VCaP (cell line): ENCODE data around the gene ULK1.
A peak's percentile ranks its signal among the peaks of the same experiment; 100 is the strongest.
"Not testable (repeated sequence)": the region's sequence is repeated elsewhere in the genome, so short reads cannot be mapped to it uniquely, and the experiment has no call there.

Experiments
- H3K27ac ChIP-seq: fragments of 450-650 bp; 2 replicates; pipeline ENCODE4 v1.5.1; 2017
- CTCF ChIP-seq: fragments of 450-650 bp; conservative IDR thresholded peaks from 2 replicates; pipeline ENCODE4 v1.5.1; 2017; ENCODE audit warnings: mild to moderate bottlenecking, moderate library complexity

The ULK1 gene

GRCh38 chr12:131872154-131873051, 22.0 kb upstream of the ULK1 start:
- H3K27ac ChIP-seq: peak overlapping the region; percentile 40
- no peak for TF ChIP-seq CTCF

- no peak overlapping the region for H3K27ac ChIP-seq
- no peak for TF ChIP-seq CTCF
Measured at GRCh38 chr12:131873293-131873692, 21.1 kb upstream of the ULK1 start.

- H3K27ac ChIP-seq: not testable (repeated sequence)
Measured at GRCh38 chr12:131874972-131875371, 19.4 kb upstream of the ULK1 start.

GRCh38 chr12:131877216-131877615, 17.2 kb upstream of the ULK1 start:
- not testable (repeated sequence) for H3K27ac ChIP-seq

GRCh38 chr12:131878436-131878835, 16.0 kb upstream of the ULK1 start:
- H3K27ac ChIP-seq: not testable (repeated sequence)

- no peak overlapping the region for H3K27ac ChIP-seq
- no peak for TF ChIP-seq CTCF
Measured at GRCh38 chr12:131882804-131883520, 11.5 kb upstream of the ULK1 start.

- no peak overlapping the region for H3K27ac ChIP-seq
Measured at GRCh38 chr12:131883521-131883900, 10.9 kb upstream of the ULK1 start.

GRCh38 chr12:131885076-131885475, 9.3 kb upstream of the ULK1 start:
- not testable (repeated sequence) for H3K27ac ChIP-seq

More at GRCh38 chr12:131883521-131883900, 10.9 kb upstream of the ULK1 start:
- TF ChIP-seq CTCF: no peak

- no peak for TF ChIP-seq CTCF
Measured at GRCh38 chr12:131885543-131886057, 8.8 kb upstream of the ULK1 start.

GRCh38 chr12:131891722-131892121, 2.7 kb upstream of the ULK1 start:
- H3K27ac ChIP-seq: not testable (repeated sequence)

More at GRCh38 chr12:131885543-131886057, 8.8 kb upstream of the ULK1 start:
- H3K27ac ChIP-seq: no peak overlapping the region
